Heart right ventricle (tissue), 16 donors: ENCODE measurements around the gene BLCAP. TPM values are rescaled to one million over a fixed set of nuclear protein-coding genes. Genes with fewer than 3 reads are reported as not detected.

Experiments used
- ATAC-seq, 8 donors: fragments of 200-7000 bp; cut with Tn5 transposase; one replicate each; pipeline ENCODE4 v1.9.1; 2020; ENCODE audit warnings: mild to moderate bottlenecking in 8 of 8, moderate library complexity in 8 of 8, moderate number of reproducible peaks in 1 of 8
- DNase-seq, 2 donors: peaks; one replicate each; pipeline ENCODE4 v3.0.0-alpha.2; 2020
- H3K27ac ChIP-seq, 10 donors: fragments of 200-600 bp; sonication (generic) in 2 of 10; one replicate each; pipeline versions ENCODE4 v1.5.0 to v1.8.0; 2020 to 2022; ENCODE audit warnings: mild to moderate bottlenecking in 3 of 10
- H3K27me3 ChIP-seq, 7 donors: fragments of 200-600 bp; one replicate each; pipeline ENCODE4 v1.8.0; 2021 to 2022; ENCODE audit warnings: mild to moderate bottlenecking in 2 of 7
- H3K36me3 ChIP-seq, 9 donors: fragments of 200-600 bp; sonication (generic) in 1 of 9; one replicate each; pipeline versions ENCODE4 v1.5.0 to v1.8.0; 2020 to 2022; ENCODE audit warnings: mild to moderate bottlenecking in 2 of 9
- H3K4me1 ChIP-seq, 9 donors: fragments of 200-600 bp; sonication (generic) in 1 of 9; one replicate each; pipeline versions ENCODE4 v1.5.0 to v1.8.0; 2020 to 2022; ENCODE audit warnings: mild to moderate bottlenecking in 4 of 9
- H3K4me3 ChIP-seq, 10 donors: fragments of 200-600 bp; sonication (generic) in 2 of 10; one replicate each; pipeline versions ENCODE4 v1.5.0 to v1.8.0; 2020 to 2022; ENCODE audit warnings: mild to moderate bottlenecking in 7 of 10, moderate library complexity in 2 of 10
- H3K9me3 ChIP-seq, 11 donors: fragments of 200-600 bp in 10 of 11; sonication (generic) in 2 of 11; one replicate each; pipeline versions ENCODE4 v1.5.0 to v1.8.0; 2013 to 2022; ENCODE audit warnings: mild to moderate bottlenecking in 2 of 11, control low read depth in 1 of 11, moderate library complexity in 1 of 11
- WGBS, 2 donors: extraction: QIAGEN DNeasy Blood & Tissue Kit; methylation state at CpG; one replicate each; pipeline ENCODE4 v1.1.7; 2013; ENCODE audit warnings: inconsistent platforms in 1 of 2; 5-methylcytosine and 5-hydroxymethylcytosine counted together
- intact Hi-C, 10 donors: fragments of 100-400 bp; cut with DNase I; formaldehyde crosslinking; loops; one replicate each; pipeline versions ENCODE4 v1.11.1 to v1.14.2; 2022
- polyA plus RNA-seq, 2 donors: library from polyadenylated mRNA; stranded (reverse); fragments of 200-250 nt; gene quantifications; one replicate each; pipeline ENCODE4 v1.2.3, GENCODE V29; 2013
- total RNA-seq, 10 donors: library from RNA; stranded (reverse); fragmentation: NEBNext Ultra II Directional in 3 of 10; extraction: Animal tissue kit (Norgen Biotek cat#: 25700) in 3 of 10; gene quantifications; one replicate each; pipeline versions ENCODE4 v1.2.1 to v1.2.4, GENCODE V29; 2021 to 2023
- TF ChIP-seq, protein P1 (sequence below), 9 donors: fragments of 200-600 bp; sonication (generic) in 2 of 9; IDR thresholded peaks; one replicate each; pipeline versions ENCODE4 v1.5.0 to v1.8.0; 2021 to 2022; ENCODE audit warnings: antibody characterized with exemption in 9 of 9, mild to moderate bottlenecking in 5 of 9, moderate library complexity in 1 of 9
- donor health status: Arrhythmogenic right ventricular cardiomyopathy.
- donor health status: ischemic (EF 13 %, LVEDD 7.1; RV severe dilation, severe dysfunction).
- donor health status: healthy with polysubstance abuse.
- donor health status: DM: no; HTN: yes; CAD: no.
- donor health status: DM: no; HTN: no; CAD: no.
- donor health status: ischemic (EF 25% LVEDD 6.9; RV normal size, moderate dysfunction).
- donor health status: ischemic (EF 25% LVEDD 5.7; RV mildly dilated, moderate dysfunction).
- donor health status: healthy.
- donor health status: DM: yes; HTN: yes; CAD: no.
- donor health status: Ischemic cardiomyopathy.
- donor health status: ischemic (EF 35%, LVEDD 5.7; RV mildly dilated, moderate dysfunction).
- donor health status: nonischemic (EF 11% LVEDD 7.7; RV severe dilation, severe dysfunction).
- donor health status: DM: yes; HTN: yes; CAD: no.
- donor health status: PGD.
- donor health status: ischemic (EF 29% LVEDD 5.4; RV normal size, mild dysfunction).
- donor health status: nonischemic (EF 23%, LVEDD 6.1; RV moderate dilation, normal function).

Gene BLCAP
- total and polyA plus RNA-seq, 12 donors, result 66.1 to 106 (median 82.9) TPM

DNA sequence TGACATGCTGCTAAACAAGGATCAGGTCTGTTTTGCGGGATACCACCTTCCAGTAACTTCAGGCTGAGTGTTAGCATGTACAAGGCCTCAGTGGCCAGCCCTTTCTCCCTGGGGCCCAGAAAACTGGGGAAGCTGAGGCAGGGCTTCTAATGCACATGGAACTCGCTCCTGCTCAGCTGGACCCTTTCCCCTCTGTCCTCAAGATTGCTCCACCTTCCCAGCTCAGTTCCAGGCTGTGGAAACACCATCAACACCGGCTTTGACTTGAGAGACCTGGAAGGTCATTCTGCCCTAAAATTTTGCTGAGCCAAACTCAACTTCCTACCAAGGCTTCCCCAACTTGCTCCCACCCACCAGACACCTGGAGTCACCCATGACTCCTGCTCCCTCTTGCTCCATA lies 4.2 kb upstream of the BLCAP start:
- Histone ChIP-seq H3K27me3 (no peaks in the 10 kb centered on the region), H3K36me3 (no peaks in the 10 kb centered on the region), H3K27ac (no peak overlapping the region), H3K9me3 (no peaks in the 10 kb centered on the region), H3K4me1 (peaks cover 0 to 15% (median 6%) of the 10 kb centered on the region in 9 donors), H3K4me3 (no peak overlapping the region)
- ATAC-seq (no peak), DNase-seq (no peak)
- TF ChIP-seq, protein P1, sequence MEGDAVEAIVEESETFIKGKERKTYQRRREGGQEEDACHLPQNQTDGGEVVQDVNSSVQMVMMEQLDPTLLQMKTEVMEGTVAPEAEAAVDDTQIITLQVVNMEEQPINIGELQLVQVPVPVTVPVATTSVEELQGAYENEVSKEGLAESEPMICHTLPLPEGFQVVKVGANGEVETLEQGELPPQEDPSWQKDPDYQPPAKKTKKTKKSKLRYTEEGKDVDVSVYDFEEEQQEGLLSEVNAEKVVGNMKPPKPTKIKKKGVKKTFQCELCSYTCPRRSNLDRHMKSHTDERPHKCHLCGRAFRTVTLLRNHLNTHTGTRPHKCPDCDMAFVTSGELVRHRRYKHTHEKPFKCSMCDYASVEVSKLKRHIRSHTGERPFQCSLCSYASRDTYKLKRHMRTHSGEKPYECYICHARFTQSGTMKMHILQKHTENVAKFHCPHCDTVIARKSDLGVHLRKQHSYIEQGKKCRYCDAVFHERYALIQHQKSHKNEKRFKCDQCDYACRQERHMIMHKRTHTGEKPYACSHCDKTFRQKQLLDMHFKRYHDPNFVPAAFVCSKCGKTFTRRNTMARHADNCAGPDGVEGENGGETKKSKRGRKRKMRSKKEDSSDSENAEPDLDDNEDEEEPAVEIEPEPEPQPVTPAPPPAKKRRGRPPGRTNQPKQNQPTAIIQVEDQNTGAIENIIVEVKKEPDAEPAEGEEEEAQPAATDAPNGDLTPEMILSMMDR (IDR thresholded peaks at IDR 0.05), result no peak
- 94 to 96% methylated on average over 3 of the region's 3 CpGs for WGBS, 2 donors
- intact Hi-C loops, result loop anchor here in 9 of 10 donors (5.0 to 10.0 kb wide), 7 partner anchors 145 to 335 kb away; partner anchors contain the start of gene MANBAL (in 1 of the 9)

DNA sequence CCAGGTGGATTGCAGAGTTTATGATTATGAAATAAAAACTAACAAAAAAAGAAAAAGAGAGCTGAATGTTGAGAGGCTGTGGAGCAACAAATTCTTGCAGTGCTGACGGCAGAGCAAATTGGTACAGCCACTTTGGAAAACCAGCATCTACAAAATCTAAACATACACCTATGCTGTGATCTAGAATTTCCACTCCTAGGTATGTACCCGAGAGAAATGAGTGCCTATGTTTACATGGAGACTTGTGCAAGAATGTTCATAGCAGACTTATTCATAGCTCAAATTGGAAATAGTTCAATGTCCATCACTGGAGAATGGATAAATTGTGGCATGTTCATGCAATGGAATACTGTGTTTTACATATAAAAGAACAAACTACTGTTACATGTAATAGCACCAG lies 3.0 kb upstream of the BLCAP start:
- WGBS, 2 donors, result 78 to 81% methylated on average over 2 of the region's 2 CpGs
- H3K27me3 ChIP-seq, result no peaks in the 10 kb centered on the region
- H3K9me3 ChIP-seq, result no peaks in the 10 kb centered on the region
- no peak overlapping the region for H3K27ac ChIP-seq
- H3K4me3 ChIP-seq, result no peak overlapping the region
- TF ChIP-seq, protein P1 (IDR thresholded peaks at IDR 0.05), result no peak
- intact Hi-C loops, result loop anchor here in 9 of 10 donors (5.0 to 10.0 kb wide), 7 partner anchors 143 to 333 kb away; partner anchors contain the start of gene MANBAL (in 1 of the 9)
- ATAC-seq (no peak), DNase-seq (no peak)
- no peaks in the 10 kb centered on the region for H3K36me3 ChIP-seq
- peaks cover 4 to 26% (median 17%) of the 10 kb centered on the region in 9 donors for H3K4me1 ChIP-seq

DNA sequence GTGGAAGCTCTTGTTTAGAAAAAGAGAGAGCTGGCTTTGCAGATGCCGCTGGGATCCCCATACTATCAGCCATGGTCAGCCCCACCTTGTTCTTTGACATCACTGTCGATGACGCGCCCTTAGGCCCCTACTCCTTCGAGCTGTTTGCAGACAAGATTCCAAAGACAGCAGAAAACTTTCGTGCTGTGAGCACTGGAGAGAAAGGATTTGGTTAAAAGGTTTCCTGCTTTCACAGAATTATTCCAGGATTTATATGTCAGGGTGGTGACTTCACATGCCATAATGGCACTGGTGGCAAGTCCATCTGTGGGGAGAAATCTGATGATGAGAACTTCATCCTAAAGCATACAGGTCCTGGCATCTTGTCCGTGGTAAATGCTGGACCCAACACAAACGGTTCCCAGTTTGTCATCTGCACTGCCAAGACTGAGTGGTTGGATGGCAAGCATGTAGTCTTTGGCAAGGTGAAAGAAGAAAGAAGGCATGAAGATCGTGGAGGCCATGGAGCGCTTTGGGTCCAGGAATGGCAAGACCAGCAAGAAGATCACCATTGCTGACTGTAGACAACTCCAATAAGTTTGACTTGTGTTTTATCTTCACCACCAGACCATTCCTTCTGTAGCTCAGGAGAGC lies 2.4 kb upstream of the BLCAP start:
- intact Hi-C loops, result loop anchor here in 9 of 10 donors (5.0 to 10.0 kb wide), 8 partner anchors 123 to 333 kb away; partner anchors contain the start of gene MANBAL (in 3 of the 9)
- peaks cover 10 to 32% (median 23%) of the 10 kb centered on the region in 9 donors for H3K4me1 ChIP-seq
- no peak for ATAC-seq
- WGBS, 2 donors, result 86 to 89% methylated on average over 10 of the region's 10 CpGs
- no peak overlapping the region for H3K4me3 ChIP-seq
- TF ChIP-seq, protein P1 (IDR thresholded peaks at IDR 0.05), result no peak
- DNase-seq, result no peak
- no peaks in the 10 kb centered on the region for H3K36me3 ChIP-seq
- no peaks in the 10 kb centered on the region for H3K27me3 ChIP-seq
- no peaks in the 10 kb centered on the region for H3K9me3 ChIP-seq
- H3K27ac ChIP-seq, result no peak overlapping the region

DNA sequence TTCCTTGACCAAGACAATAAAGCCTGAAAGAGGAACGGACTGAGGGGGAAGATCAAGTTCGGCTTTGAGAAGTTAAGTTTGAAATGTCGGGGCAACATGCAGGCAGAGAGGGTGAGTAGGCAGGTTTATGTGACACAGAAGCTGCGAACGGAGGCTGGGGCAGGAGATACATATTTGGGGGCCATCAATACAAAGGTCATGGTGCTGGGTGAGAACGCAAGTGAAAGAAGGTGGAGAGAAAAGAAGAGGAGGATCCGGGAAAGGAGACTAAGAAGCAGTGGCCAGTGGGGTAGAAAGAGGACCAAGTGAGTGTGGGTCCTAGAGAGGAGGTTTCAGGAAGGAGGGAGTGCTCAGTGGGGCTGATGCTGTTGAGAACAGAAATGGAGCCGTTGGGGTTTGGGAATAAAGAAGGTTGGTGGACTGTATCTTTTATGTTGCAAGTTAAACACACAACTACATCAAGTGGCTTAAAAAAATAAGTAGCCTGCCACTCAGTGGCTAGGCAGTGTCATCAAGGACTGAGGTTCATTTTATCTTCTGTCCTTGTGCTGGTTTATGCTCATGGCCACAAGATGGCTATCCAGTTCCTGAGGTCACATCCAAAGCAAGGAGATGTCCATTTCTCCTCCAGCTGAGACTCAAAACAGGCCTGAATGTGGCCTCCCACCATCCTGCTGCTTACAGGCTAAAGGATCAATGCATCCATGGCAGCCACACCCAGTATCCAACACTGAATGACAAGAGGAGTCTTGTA lies 1.7 kb upstream of the BLCAP start:
- intact Hi-C loops, result loop anchor here in 3 of 10 donors (5.0 kb wide), 3 partner anchors 122 to 242 kb away; partner anchors contain the start of gene MANBAL (in 2 of the 3)
- 77 to 81% methylated on average over 8 of the region's 8 CpGs for WGBS, 2 donors
- Histone ChIP-seq H3K4me1 (peaks cover 15 to 35% (median 30%) of the 10 kb centered on the region in 9 donors), H3K36me3 (no peaks in the 10 kb centered on the region), H3K27me3 (no peaks in the 10 kb centered on the region), H3K27ac (no peak overlapping the region), H3K4me3 (no peak overlapping the region), H3K9me3 (no peaks in the 10 kb centered on the region)
- ATAC-seq (no peak), DNase-seq (no peak)
- TF ChIP-seq, protein P1 (IDR thresholded peaks at IDR 0.05), result no peak
